Astrocyte of the cerebellum (primary cell): Measurements from ENCODE around the gene HDAC8.

Source experiments
- DNase-seq: peaks from one replicate; pipeline ENCODE4 v3.0.0-alpha.2; 2011; ENCODE audit warnings: low read depth
- H3K4me3 ChIP-seq: 2 replicates; pipeline ENCODE4 v1.5.1; 2011; ENCODE audit warnings: mild to moderate bottlenecking, low read depth, low read length, moderate library complexity
- CTCF ChIP-seq: IDR thresholded peaks from 2 replicates; pipeline ENCODE4 v1.5.1; 2012; ENCODE audit warnings: low read length, low read depth, moderate library complexity, mild to moderate bottlenecking; ENCODE audit errors: missing control alignments
- in situ Hi-C: cut with HindIII; loops from 2 replicates; pipeline ENCODE4 v1.10.0; 2017; ENCODE audit warnings: low sequenced_read_pairs

HDAC8 gene

DNA sequence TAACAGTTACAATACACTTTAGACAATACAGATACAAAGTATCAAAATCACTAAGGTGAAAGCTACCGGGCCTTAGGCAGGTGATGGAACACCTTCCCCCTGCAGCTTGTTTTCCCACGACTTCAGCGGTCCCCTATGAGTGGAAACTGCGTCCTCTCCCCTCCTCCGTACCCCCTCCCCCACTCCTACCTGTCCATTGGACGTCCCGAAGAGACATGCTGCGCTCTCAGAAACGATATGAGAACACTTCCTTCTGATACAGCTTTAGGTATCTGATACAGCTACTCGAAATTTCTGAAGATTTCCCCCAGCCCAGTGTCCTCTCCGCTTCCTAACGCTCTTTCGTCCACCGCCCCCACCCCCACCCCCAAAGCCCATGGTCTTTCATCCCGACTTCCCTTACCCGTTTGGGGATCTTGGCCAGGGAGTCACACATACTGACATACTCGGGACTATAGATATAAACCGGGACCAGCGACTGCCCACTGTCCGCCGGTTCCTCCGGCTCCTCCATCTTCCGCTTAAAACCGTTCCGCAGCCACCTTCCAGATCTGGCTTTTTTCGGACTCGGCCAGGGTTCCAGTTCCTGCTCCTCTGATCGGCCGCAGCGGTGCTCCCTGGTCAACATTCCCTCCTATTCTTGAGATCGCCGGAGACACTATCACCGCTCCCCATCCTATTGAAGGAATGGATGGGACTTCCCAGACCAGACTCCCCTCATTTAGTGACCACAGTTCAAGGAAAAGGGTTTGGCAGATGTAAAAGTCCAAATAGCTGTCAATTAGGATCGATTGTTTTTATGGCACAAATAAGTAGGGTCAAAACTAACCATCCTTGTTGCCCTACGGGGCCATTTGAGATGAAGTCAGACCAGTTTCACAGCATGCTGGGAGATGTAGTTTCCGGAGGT, at the start of gene HDAC8:
Gene HDAC8 (minus strand): TSS at position 596 of the 910 bp plus-strand sequence. CDS start 82 bp downstream, at position 514.
- in situ Hi-C loops = no loop called here
- peak within 1 kb of the TSS; percentile 63 for H3K4me3 ChIP-seq
- no peak for TF ChIP-seq CTCF
- peak; percentile 66 for DNase-seq

DNA sequence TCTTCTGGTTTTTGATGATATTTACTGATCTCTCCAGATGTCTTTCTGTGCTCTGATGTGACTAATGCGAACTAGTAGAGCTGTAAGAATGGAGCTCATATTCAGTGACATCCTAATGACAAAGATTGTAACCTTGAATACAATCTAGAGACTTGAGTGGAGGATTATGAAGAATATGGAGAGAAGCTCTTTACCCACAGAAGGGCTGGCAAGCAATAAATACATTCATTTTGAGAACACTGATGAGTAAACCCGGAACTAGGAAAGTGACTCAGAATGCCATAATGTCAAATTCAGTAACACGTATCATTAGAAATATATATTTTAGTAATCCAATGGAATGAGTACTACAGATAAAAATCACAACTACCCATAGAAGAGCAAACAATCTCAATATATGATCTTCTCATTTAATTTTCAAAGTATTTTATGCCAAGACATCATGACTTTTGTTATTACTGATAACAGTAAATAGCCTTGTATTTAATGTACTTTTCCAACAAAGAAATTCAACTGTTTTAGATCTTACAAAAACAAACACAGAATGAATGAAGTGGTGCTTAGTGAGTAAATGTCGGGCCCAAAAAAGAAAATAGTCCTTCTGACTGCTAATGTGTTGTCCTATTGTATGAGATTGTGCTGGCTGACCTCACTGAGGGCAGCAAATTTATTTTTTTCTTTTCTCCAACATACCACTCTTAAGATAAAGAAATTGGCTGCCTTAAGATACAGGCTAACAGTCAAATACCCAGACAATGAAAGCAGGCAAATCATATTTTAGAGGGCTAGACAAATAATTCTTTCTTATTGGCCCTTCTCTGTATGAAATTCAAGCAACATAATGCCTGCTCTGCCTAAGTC, 49.2 kb upstream of the HDAC8 start:
- in situ Hi-C loops = no loop called here
- no peak for TF ChIP-seq CTCF
- H3K4me3 ChIP-seq = no peak overlapping the region
- DNase-seq = no peak

- no peak overlapping the region for H3K4me3 ChIP-seq
- no peak for DNase-seq
- TF ChIP-seq CTCF = no peak
- in situ Hi-C loops = no loop called here
These were observed 48.5 kb upstream of the HDAC8 start for GRCh38 chrX:72621163-72621562.

GRCh38 chrX:72620550-72621145, 48.0 kb upstream of the HDAC8 start:
- no peak overlapping the region for H3K4me3 ChIP-seq
- in situ Hi-C loops = no loop called here
- peak; percentile 56 for DNase-seq
- TF ChIP-seq CTCF = no peak

- no peak overlapping the region for H3K4me3 ChIP-seq
- peak; percentile 16 for TF ChIP-seq CTCF
- in situ Hi-C loops = no loop called here
- no peak for DNase-seq
These were observed 36.7 kb upstream of the HDAC8 start for GRCh38 chrX:72609313-72609712.

DNA sequence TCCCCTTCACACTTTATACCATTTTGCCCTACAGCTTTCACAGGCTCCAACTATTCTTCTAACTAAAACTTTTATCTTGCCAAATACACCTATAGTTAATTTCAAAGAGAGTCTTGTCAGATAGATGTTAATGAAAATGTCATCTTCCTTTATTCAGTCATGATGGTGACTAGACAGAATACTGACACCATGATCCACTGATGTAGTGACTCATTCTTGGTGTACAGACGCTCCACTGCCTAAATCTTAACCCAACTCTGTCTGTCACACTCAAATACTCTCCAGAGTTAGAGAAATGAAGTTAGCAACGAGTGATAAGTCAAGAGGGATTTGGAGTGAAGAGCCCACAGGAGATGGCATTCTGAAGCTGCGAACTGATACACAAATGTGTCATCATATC, 32.1 kb upstream of the HDAC8 start:
- no peak for TF ChIP-seq CTCF
- DNase-seq = no peak
- no peak overlapping the region for H3K4me3 ChIP-seq
- in situ Hi-C loops = no loop called here
